Hematopoietic multipotent progenitor cell (in vitro differentiated cells): ENCODE measurements around the gene GNPAT. TPM values are rescaled to one million over a fixed set of nuclear protein-coding genes. Genes with fewer than 3 reads are reported as not detected.
A peak's percentile ranks its signal among the peaks of the same experiment; 100 is the strongest.

Experiments
- DNase-seq, 3 donors: peaks; one replicate each; pipeline ENCODE4 v3.0.0-alpha.2; 2011 to 2015; ENCODE audit warnings: low read depth in 2 of 3, low spot score in 2 of 3
- total RNA-seq: library from RNA; depleted of rRNA; stranded (reverse); fragments of >200 nt; gene quantifications from one replicate; pipeline ENCODE4 v1.2.3, GENCODE V29; 2012

Gene GNPAT
- 23.4 TPM for total RNA-seq

GRCh38 chr1:231240883-231241735 is at the start of gene GNPAT:
TSS of gene GNPAT (plus strand) at chr1:231241212. CDS start at chr1:231241379, 167 bp downstream.
- peak; percentile 87 to 92 (median 90) for DNase-seq

- DNase-seq, result no peak
These were observed 48.3 kb upstream of the GNPAT start for GRCh38 chr1:231192620-231193163.

GRCh38 chr1:231193710-231194340 is 47.2 kb upstream of the GNPAT start:
- DNase-seq, result no peak

GRCh38 chr1:231194476-231194842 is 46.6 kb upstream of the GNPAT start:
- DNase-seq, result no peak

- DNase-seq, result no peak
These were observed 46.0 kb upstream of the GNPAT start for GRCh38 chr1:231194843-231195516.

- no peak for DNase-seq
These were observed 44.7 kb upstream of the GNPAT start for GRCh38 chr1:231196307-231196706.

GRCh38 chr1:231196728-231197127 is 44.3 kb upstream of the GNPAT start:
- no peak for DNase-seq

GRCh38 chr1:231199868-231200267 is 41.1 kb upstream of the GNPAT start:
- no peak for DNase-seq

- DNase-seq, result no peak
These were observed 40.5 kb upstream of the GNPAT start for GRCh38 chr1:231200388-231201031.

- no peak for DNase-seq
These were observed 39.5 kb upstream of the GNPAT start for GRCh38 chr1:231201375-231201978.

- DNase-seq, result no peak
These were observed 38.9 kb upstream of the GNPAT start for GRCh38 chr1:231201979-231202633.

- DNase-seq, result no peak
These were observed 37.6 kb upstream of the GNPAT start for GRCh38 chr1:231203259-231204057.

- DNase-seq, result no peak
These were observed 34.2 kb upstream of the GNPAT start for GRCh38 chr1:231206856-231207255.

- DNase-seq, result peak in 2 of 3 donors; percentile 11 to 20
These were observed 33.6 kb upstream of the GNPAT start for GRCh38 chr1:231207437-231207836.

- DNase-seq, result no peak
These were observed 32.0 kb upstream of the GNPAT start for GRCh38 chr1:231208980-231209379.

GRCh38 chr1:231209531-231209930 is 31.5 kb upstream of the GNPAT start:
- DNase-seq, result no peak

- no peak for DNase-seq
These were observed 30.9 kb upstream of the GNPAT start for GRCh38 chr1:231210126-231210525.

GRCh38 chr1:231211005-231211857 is 29.8 kb upstream of the GNPAT start:
- DNase-seq, result peak; percentile 73 to 94 (median 91)
